ENCODE results near the gene CD52. TPM values are rescaled to one million over a fixed set of nuclear protein-coding genes. Genes with fewer than 3 reads are reported as not detected.

The CD52 gene
- total RNA-seq, 5 donors from 2014 or later (not counting 1 experiment from before 2014, with no cell fraction given): 994 to 1,121 (median 1,054) TPM

DNA sequence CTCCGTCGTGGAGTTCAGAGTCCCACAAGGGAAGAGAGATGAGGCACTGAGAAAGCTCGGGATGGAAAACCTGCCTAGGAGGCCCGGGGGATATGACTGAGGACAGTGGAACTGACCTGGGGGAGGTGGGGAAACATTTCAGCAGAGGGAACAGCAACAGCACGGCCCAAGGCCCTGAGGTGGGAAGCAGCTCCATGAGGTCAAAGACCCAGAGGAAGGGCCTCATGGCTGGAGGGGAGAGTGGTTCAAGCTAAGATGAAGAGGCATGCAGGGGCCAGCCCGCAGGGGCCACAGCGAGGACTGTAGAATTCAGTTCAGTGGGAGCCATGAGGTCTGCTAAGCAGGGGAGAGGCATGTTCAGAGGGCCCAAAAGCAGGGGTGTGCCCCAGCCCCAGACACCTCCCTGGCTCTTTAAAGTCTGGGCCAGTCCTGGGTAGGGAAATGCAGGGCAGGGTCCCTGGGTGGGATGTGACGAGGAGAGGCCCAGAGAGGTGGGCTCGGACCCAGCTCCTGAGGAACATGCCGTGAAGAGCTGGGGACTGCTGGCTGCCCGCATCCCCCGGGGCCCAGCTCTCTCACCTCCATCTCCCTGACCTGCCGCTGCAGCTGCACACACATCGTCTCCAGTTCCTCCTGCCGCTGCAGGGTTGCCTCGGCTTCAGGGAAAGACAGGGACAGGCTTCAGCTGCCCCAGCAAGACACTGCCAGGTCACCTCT, 21.3 kb upstream of the CD52 start:
- Mint-ChIP-seq H3K27me3 (no peaks in the 10 kb centered on the region), H3K36me3 (peaks cover 15% of the 10 kb centered on the region), H3K27ac (peak overlapping the region in 1 of 2 donors; percentile 73), H3K9me3 (no peaks in the 10 kb centered on the region), H3K4me3 (no peak overlapping the region), H3K4me1 (peaks cover 20 to 51% (median 50%) of the 10 kb centered on the region in 3 donors)
- 85% methylated on average over 12 of the region's 16 CpGs for WGBS (ENCODE audit: insufficient coverage)
- Histone ChIP-seq H3K27me3 (replicated peaks in 1 of 2; ENCODE audit: control insufficient read depth in 2 of 2, extremely low read depth in 1 of 2, insufficient read depth in 2 of 2, low read length in 1 of 2) (no peaks in the 10 kb centered on the region), H3K4me1 (ENCODE audit: control insufficient read depth in 1 of 2, extremely low read depth in 1 of 2, insufficient read depth in 2 of 2, low read length in 2 of 2) (peaks cover 3 to 40% of the 10 kb centered on the region in 2 experiments), H3K36me3 (ENCODE audit: control insufficient read depth in 2 of 2, extremely low read depth in 1 of 2, insufficient read depth in 1 of 2, low read length in 1 of 2) (peaks cover 0 to 8% of the 10 kb centered on the region in 2 donors), H3K9me3 (no peaks in the 10 kb centered on the region), H3K4me3 (ENCODE audit: control insufficient read depth in 1 of 2, extremely low read depth in 1 of 2, low read length in 1 of 2) (no peak overlapping the region), H3K27ac (ENCODE audit: low read length) (no peak overlapping the region)
- ChIA-PET CTCF (interaction anchor here in 1 of 2 donors (0.6 kb wide), 1 partner anchor 22 kb away, joined by 5 read pairs; no protein-coding TSS in a partner anchor), POLR2A (interaction anchor here in 1 of 2 donors (0.5 kb wide), 1 partner anchor 20 kb away, joined by 4 read pairs; no protein-coding TSS in a partner anchor)
- DNase-seq (no peak), ATAC-seq (replicated peaks in 1 of 4) (no peak)

DNA sequence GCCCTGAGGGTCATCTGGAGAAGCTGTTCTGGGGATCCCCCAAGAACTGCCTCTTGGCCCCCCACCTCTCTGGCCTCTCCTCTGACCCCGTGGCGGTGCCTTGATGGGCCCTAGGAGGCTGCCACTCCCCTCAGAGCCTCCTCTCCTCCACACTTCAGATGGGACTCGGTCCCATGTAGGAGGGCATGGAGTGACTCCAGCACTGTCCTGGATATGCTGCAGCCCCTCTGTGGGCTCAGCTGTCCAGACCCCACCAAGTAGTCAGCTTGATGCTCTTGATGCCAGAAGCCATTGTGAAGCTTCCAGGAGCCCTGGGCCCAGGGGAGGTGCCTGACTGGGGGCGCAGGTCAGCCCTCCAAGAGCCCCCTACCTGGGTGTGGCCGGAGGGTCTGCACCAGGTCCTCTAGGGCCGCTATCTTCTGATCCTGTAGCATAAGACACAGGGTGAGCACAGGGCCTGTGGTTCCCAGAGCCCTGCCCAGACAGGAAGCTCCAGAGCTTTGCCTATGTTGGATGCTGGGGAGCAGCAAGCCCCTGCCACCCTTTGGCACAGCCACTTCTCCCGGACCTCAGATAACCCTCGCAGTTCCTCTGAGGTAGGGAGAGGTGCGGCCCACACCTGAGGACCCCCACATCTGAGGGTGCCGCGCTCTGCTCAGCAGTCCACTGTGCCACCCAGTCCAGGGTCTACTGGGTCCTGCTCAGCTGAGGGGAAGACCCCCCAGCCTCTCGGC, 20.5 kb upstream of the CD52 start:
- H3K27me3 ChIP-seq (replicated peaks in 1 of 2; ENCODE audit: control insufficient read depth in 2 of 2, extremely low read depth in 1 of 2, insufficient read depth in 2 of 2, low read length in 1 of 2): no peaks in the 10 kb centered on the region
- POLR2A ChIA-PET: no interaction called here
- no peak for ATAC-seq (replicated peaks in 1 of 4)
- H3K4me1 ChIP-seq (ENCODE audit: control insufficient read depth in 1 of 2, extremely low read depth in 1 of 2, insufficient read depth in 2 of 2, low read length in 2 of 2): peaks cover 0 to 33% of the 10 kb centered on the region in 2 experiments
- 95% methylated on average over 10 of the region's 12 CpGs for WGBS (ENCODE audit: insufficient coverage)
- Mint-ChIP-seq H3K27me3 (no peaks in the 10 kb centered on the region), H3K27ac (no peak overlapping the region), H3K9me3 (no peaks in the 10 kb centered on the region), H3K4me1 (peaks cover 13 to 44% (median 42%) of the 10 kb centered on the region in 3 donors), H3K4me3 (no peak overlapping the region), H3K36me3 (peaks cover 15% of the 10 kb centered on the region)
- no peak overlapping the region for H3K4me3 ChIP-seq (ENCODE audit: control insufficient read depth in 1 of 2, extremely low read depth in 1 of 2, low read length in 1 of 2)
- no peaks in the 10 kb centered on the region for H3K9me3 ChIP-seq
- CTCF ChIA-PET: interaction anchor here in 1 of 2 donors (1.1 kb wide), 1 partner anchor 8 kb away, joined by 4 read pairs; no protein-coding TSS in a partner anchor
- no peak overlapping the region for H3K27ac ChIP-seq (ENCODE audit: low read length)
- no peak for DNase-seq
- peaks cover 0 to 9% of the 10 kb centered on the region in 2 donors for H3K36me3 ChIP-seq (ENCODE audit: control insufficient read depth in 2 of 2, extremely low read depth in 1 of 2, insufficient read depth in 1 of 2, low read length in 1 of 2)

GRCh38 chr1:26297791-26298124, 20.0 kb upstream of the CD52 start:
- H3K4me3 Mint-ChIP-seq: no peak overlapping the region
- 83% methylated on average over 4 of the region's 6 CpGs for WGBS (ENCODE audit: insufficient coverage)
- Histone ChIP-seq H3K27me3 (replicated peaks in 1 of 2; ENCODE audit: control insufficient read depth in 2 of 2, extremely low read depth in 1 of 2, insufficient read depth in 2 of 2, low read length in 1 of 2) (no peaks in the 10 kb centered on the region), H3K4me1 (ENCODE audit: control insufficient read depth in 1 of 2, extremely low read depth in 1 of 2, insufficient read depth in 2 of 2, low read length in 2 of 2) (peaks cover 0 to 28% of the 10 kb centered on the region in 2 experiments), H3K9me3 (no peaks in the 10 kb centered on the region), H3K4me3 (ENCODE audit: control insufficient read depth in 1 of 2, extremely low read depth in 1 of 2, low read length in 1 of 2) (no peak overlapping the region), H3K27ac (ENCODE audit: low read length) (no peak overlapping the region), H3K36me3 (ENCODE audit: control insufficient read depth in 2 of 2, extremely low read depth in 1 of 2, insufficient read depth in 1 of 2, low read length in 1 of 2) (peaks cover 0 to 9% of the 10 kb centered on the region in 2 donors)
- ChIA-PET CTCF (interaction anchor here in 1 of 2 donors (1.1 kb wide), 1 partner anchor 9 kb away, joined by 4 read pairs; no protein-coding TSS in a partner anchor), POLR2A (no interaction called here)
- no peaks in the 10 kb centered on the region for H3K9me3 Mint-ChIP-seq
- ATAC-seq (replicated peaks in 1 of 4) (no peak), DNase-seq (no peak)
- H3K36me3 Mint-ChIP-seq: peaks cover 15% of the 10 kb centered on the region
- H3K27me3 Mint-ChIP-seq: no peaks in the 10 kb centered on the region
- no peak overlapping the region for H3K27ac Mint-ChIP-seq
- H3K4me1 Mint-ChIP-seq: peaks cover 12 to 38% (median 38%) of the 10 kb centered on the region in 3 donors

DNA sequence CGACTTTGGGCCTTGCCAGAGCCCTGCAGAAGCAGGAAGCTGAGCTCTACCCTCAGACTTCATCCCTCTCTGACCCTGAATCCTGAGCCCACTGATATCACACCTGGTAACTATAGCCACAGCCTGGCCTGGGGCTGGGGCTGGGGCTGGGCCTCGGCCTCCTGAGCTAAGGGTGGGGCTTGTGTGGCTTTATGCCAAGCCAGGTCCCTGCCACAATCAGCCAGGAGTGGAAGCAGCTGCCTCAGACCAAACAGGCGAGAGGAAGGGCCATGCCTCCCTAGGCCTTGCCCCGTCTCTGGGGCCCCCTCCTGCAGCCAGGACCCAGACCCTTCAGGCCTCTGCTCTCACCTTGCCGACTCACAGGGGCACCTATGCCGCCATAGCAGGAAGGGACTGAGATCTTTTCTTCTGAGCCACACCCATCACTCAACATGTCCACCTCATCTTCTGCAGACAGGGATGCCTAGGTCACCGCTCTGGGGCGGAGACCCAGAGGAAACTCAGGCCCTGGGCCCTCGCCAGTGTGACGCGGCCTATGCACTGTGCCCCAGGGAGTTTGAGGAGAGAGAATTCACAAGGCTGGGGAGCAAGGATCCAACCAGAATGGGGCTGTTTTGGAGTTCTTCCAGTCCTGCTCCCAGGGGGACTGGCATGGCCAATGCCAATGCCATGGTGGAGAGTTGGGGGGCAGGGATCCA, 17.0 kb upstream of the CD52 start:
- no peaks in the 10 kb centered on the region for H3K27me3 ChIP-seq (replicated peaks in 1 of 2; ENCODE audit: control insufficient read depth in 2 of 2, extremely low read depth in 1 of 2, insufficient read depth in 2 of 2, low read length in 1 of 2)
- Mint-ChIP-seq H3K36me3 (peaks cover 6% of the 10 kb centered on the region), H3K27ac (peak overlapping the region; percentile 9 to 55), H3K9me3 (no peaks in the 10 kb centered on the region), H3K4me3 (no peak overlapping the region), H3K4me1 (peaks cover 7 to 35% (median 26%) of the 10 kb centered on the region in 3 donors), H3K27me3 (no peaks in the 10 kb centered on the region)
- ChIA-PET CTCF (interaction anchor here in 1 of 2 donors (0.6 kb wide), 1 partner anchor 9 kb away, joined by 8 read pairs; no protein-coding TSS in a partner anchor), POLR2A (no interaction called here)
- ATAC-seq (replicated peaks in 1 of 4): no peak
- H3K4me1 ChIP-seq (ENCODE audit: control insufficient read depth in 1 of 2, extremely low read depth in 1 of 2, insufficient read depth in 2 of 2, low read length in 2 of 2): peaks cover 2 to 29% of the 10 kb centered on the region in 2 experiments
- H3K27ac ChIP-seq (ENCODE audit: low read length): no peak overlapping the region
- H3K4me3 ChIP-seq (ENCODE audit: control insufficient read depth in 1 of 2, extremely low read depth in 1 of 2, low read length in 1 of 2): no peak overlapping the region
- no peaks in the 10 kb centered on the region for H3K9me3 ChIP-seq
- H3K36me3 ChIP-seq (ENCODE audit: control insufficient read depth in 2 of 2, extremely low read depth in 1 of 2, insufficient read depth in 1 of 2, low read length in 1 of 2): peaks cover 0 to 9% of the 10 kb centered on the region in 2 donors
- DNase-seq: no peak
- 88% methylated on average over 6 of the region's 11 CpGs for WGBS (ENCODE audit: insufficient coverage)

- H3K4me1 ChIP-seq (ENCODE audit: control insufficient read depth in 1 of 2, extremely low read depth in 1 of 2, insufficient read depth in 2 of 2, low read length in 2 of 2): peaks cover 13 to 38% of the 10 kb centered on the region in 2 experiments
- H3K36me3 ChIP-seq (ENCODE audit: control insufficient read depth in 2 of 2, extremely low read depth in 1 of 2, insufficient read depth in 1 of 2, low read length in 1 of 2): peaks cover 0 to 2% of the 10 kb centered on the region in 2 donors
- ATAC-seq (replicated peaks in 1 of 4): no peak
- ChIA-PET POLR2A (no interaction called here), CTCF (no interaction called here)
- H3K4me1 Mint-ChIP-seq: peaks cover 26 to 48% (median 40%) of the 10 kb centered on the region in 3 donors
- H3K36me3 Mint-ChIP-seq: peaks cover 6% of the 10 kb centered on the region
- H3K4me3 ChIP-seq (ENCODE audit: control insufficient read depth in 1 of 2, extremely low read depth in 1 of 2, low read length in 1 of 2): no peak overlapping the region
- no peak for DNase-seq
- H3K27ac Mint-ChIP-seq: peak overlapping the region in 1 of 2 donors; percentile 11
- H3K27me3 Mint-ChIP-seq: no peaks in the 10 kb centered on the region
- no peak overlapping the region for H3K27ac ChIP-seq (ENCODE audit: low read length)
- WGBS (ENCODE audit: insufficient coverage): 92% methylated on average over 7 of the region's 8 CpGs
- no peaks in the 10 kb centered on the region for H3K9me3 Mint-ChIP-seq
- H3K4me3 Mint-ChIP-seq: no peak overlapping the region
- H3K9me3 ChIP-seq: no peaks in the 10 kb centered on the region
- no peaks in the 10 kb centered on the region for H3K27me3 ChIP-seq (replicated peaks in 1 of 2; ENCODE audit: control insufficient read depth in 2 of 2, extremely low read depth in 1 of 2, insufficient read depth in 2 of 2, low read length in 1 of 2)
Observed at GRCh38 chr1:26302733-26303405, 14.9 kb upstream of the CD52 start.

Data from T-cell (primary cell).